Lung (tissue), 12 donors: Measurements from ENCODE around the gene WNT10A. TPM values are rescaled to one million over a fixed set of nuclear protein-coding genes. Genes with fewer than 3 reads are reported as not detected.

Source experiments
- ATAC-seq: fragments of 200-7000 bp; cut with Tn5 transposase; one replicate; pipeline ENCODE4 v1.9.1; 2020; ENCODE audit warnings: moderate number of reproducible peaks; ENCODE audit not compliant: insufficient read depth, low FRiP score
- DNase-seq, 3 donors: peaks; one replicate each; pipeline ENCODE4 v3.0.0-alpha.2; 2013 to 2017
- H3K27ac ChIP-seq, 2 donors: one replicate each; pipeline ENCODE4 v1.5.1; 2013; ENCODE audit warnings: mild to moderate bottlenecking in 2 of 2, moderate library complexity in 2 of 2, control low read depth in 1 of 2, inconsistent platforms in 1 of 2, low read depth in 1 of 2, low read length in 1 of 2
- H3K27me3 ChIP-seq, 3 donors: one replicate each; pipeline ENCODE4 v1.5.1; 2013; ENCODE audit warnings: low read length in 2 of 3; ENCODE audit not compliant: control insufficient read depth in 3 of 3, insufficient read depth in 3 of 3
- H3K36me3 ChIP-seq, 4 donors: one replicate each; pipeline ENCODE4 v1.5.1; 2013; ENCODE audit warnings: low read length in 4 of 4, mild to moderate bottlenecking in 1 of 4, moderate library complexity in 1 of 4; ENCODE audit not compliant: control insufficient read depth in 4 of 4, insufficient read depth in 4 of 4
- H3K4me1 ChIP-seq, 5 donors: one replicate each; pipeline ENCODE4 v1.5.1; 2013; ENCODE audit warnings: low read length in 5 of 5, mild to moderate bottlenecking in 2 of 5, moderate library complexity in 1 of 5; ENCODE audit not compliant: control insufficient read depth in 5 of 5, insufficient read depth in 5 of 5
- H3K4me3 ChIP-seq: one replicate; pipeline ENCODE4 v1.5.1; 2013; ENCODE audit warnings: mild to moderate bottlenecking, control low read depth, moderate library complexity
- H3K9ac ChIP-seq, 2 donors: one replicate each; pipeline ENCODE4 v1.5.1; 2013; ENCODE audit warnings: low read length in 2 of 2, control low read depth in 1 of 2; ENCODE audit not compliant: insufficient read depth in 1 of 2
- H3K9me3 ChIP-seq, 4 donors: one replicate each; pipeline ENCODE4 v1.5.1; 2013; ENCODE audit warnings: low read length in 3 of 4, mild to moderate bottlenecking in 1 of 4, moderate library complexity in 1 of 4; ENCODE audit not compliant: control insufficient read depth in 4 of 4, insufficient read depth in 3 of 4
- WGBS, 2 donors: extraction: QIAGEN DNeasy Blood & Tissue Kit; methylation state at CpG; one replicate each; pipeline ENCODE4 v1.1.7; 2013; 5-methylcytosine and 5-hydroxymethylcytosine counted together
- polyA plus RNA-seq, 2 donors: library from polyadenylated mRNA; stranded (reverse); fragments of 200-250 nt; gene quantifications; one replicate each; pipeline ENCODE4 v1.2.1, GENCODE V29; 2013
- total RNA-seq, 2 donors: library from RNA; depleted of rRNA in 1 of 2; stranded (reverse); fragments of >200 nt in 1 of 2; gene quantifications; one replicate each; pipeline ENCODE4 v1.2.1, GENCODE V29; 2014 to 2021
- TF ChIP-seq, protein P1 (sequence below): IDR thresholded peaks from 2 replicates; pipeline ENCODE4 v1.5.1; 2012; ENCODE audit warnings: mild to moderate bottlenecking; ENCODE audit errors: control extremely low read depth, extremely low read depth
- donor health status: control.
- donor health status: control.
- donor health status: Bipolar disorder and iron deficiency.
- donor health status: healthy.
- donor health status: DM: yes; HTN: yes; CAD: no.

Gene WNT10A
- total and polyA plus RNA-seq, 4 donors: 0.17 to 0.77 (median 0.54) TPM

DNA sequence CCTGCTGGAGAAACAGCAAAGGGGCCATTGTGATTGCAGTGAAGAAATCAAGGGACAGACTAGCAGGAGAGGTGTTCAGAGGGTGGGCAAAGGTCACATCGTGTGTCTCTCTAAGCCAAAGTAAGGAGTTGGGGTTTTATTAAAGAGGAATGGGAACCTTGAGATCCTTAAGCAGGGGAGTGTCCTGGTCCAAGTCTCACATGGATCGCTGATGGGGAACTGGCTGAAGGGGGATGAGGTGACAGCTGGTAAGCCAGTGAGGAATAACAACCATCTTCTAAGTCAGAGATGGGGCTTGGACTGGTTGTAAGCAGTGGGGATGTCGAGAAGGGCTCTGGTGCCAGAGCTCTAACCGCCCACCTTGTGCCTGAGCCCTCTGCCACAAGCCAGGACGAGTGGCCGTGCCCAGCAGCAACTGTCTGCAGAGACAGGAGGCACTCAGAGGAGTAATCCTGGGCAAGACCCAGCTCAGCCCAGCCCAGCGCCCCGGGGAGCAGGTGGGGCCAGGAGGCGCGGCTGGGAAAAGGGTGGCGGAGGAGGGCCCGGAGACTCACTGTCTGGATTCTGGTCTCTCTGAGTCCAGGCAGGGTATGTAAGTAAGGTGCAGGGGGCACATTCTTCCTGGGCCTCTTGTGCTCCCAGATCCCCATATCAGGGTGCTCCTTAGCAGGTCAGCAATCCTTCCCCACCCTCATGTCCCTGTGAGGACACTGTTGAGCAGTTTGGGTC, 13.7 kb downstream of the WNT10A start:
- DNase-seq (no peak), ATAC-seq (no peak)
- peaks cover 4 to 97% (median 70%) of the 10 kb centered on the region in 3 donors for H3K27me3 ChIP-seq
- no peak overlapping the region for H3K9ac ChIP-seq
- H3K36me3 ChIP-seq: no peaks in the 10 kb centered on the region
- peaks cover 0 to 26% (median 7%) of the 10 kb centered on the region in 5 donors for H3K4me1 ChIP-seq
- no peak overlapping the region for H3K27ac ChIP-seq
- H3K4me3 ChIP-seq: no peak overlapping the region
- TF ChIP-seq, protein P1, sequence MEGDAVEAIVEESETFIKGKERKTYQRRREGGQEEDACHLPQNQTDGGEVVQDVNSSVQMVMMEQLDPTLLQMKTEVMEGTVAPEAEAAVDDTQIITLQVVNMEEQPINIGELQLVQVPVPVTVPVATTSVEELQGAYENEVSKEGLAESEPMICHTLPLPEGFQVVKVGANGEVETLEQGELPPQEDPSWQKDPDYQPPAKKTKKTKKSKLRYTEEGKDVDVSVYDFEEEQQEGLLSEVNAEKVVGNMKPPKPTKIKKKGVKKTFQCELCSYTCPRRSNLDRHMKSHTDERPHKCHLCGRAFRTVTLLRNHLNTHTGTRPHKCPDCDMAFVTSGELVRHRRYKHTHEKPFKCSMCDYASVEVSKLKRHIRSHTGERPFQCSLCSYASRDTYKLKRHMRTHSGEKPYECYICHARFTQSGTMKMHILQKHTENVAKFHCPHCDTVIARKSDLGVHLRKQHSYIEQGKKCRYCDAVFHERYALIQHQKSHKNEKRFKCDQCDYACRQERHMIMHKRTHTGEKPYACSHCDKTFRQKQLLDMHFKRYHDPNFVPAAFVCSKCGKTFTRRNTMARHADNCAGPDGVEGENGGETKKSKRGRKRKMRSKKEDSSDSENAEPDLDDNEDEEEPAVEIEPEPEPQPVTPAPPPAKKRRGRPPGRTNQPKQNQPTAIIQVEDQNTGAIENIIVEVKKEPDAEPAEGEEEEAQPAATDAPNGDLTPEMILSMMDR: no peak
- 58 to 63% methylated on average over 11 to 12 of the region's 12 CpGs for WGBS, 2 donors
- no peaks in the 10 kb centered on the region for H3K9me3 ChIP-seq

DNA sequence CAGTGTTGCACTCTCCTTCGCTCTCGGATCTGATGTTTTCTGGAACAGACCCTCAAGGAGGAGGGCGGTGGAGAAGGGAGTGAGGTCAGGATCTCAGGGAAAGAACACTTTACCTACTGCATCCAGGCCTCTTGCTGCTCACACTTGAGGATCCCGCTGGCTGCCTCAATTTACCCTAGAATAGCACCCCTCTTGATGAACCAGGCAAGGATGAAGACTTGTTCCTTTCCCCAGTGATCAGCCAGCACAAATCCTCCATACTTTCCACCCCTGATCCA, 14.2 kb downstream of the WNT10A start:
- DNase-seq (no peak), ATAC-seq (no peak)
- Histone ChIP-seq H3K9ac (no peak overlapping the region), H3K27ac (no peak overlapping the region), H3K9me3 (no peaks in the 10 kb centered on the region), H3K4me3 (no peak overlapping the region), H3K36me3 (no peaks in the 10 kb centered on the region), H3K27me3 (peaks cover 4 to 97% (median 75%) of the 10 kb centered on the region in 3 donors), H3K4me1 (peaks cover 0 to 26% (median 7%) of the 10 kb centered on the region in 5 donors)
- TF ChIP-seq, protein P1: no peak
- WGBS, 2 donors: 70 to 78% methylated on average over 4 of the region's 4 CpGs

DNA sequence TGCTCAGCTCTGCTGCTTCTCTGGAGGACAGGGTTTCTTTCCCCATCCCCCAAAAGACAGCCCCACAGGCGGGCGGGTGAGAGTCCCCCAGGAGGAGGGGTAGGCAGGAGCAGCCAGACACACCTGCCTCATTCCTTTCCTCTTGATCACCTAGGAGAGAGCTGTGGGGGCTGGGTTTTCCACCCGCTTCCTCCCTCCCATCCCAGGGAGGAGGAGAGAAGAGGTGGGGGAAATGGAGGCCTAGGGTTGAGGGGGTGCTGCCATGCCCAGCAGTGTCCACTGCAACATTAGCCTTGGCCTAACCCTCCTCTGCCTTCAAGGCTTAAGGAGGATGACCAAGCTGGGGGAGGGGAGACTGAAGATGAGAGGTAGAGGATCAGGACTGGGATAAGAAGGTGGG, 14.7 kb downstream of the WNT10A start:
- peaks cover 0 to 26% (median 7%) of the 10 kb centered on the region in 5 donors for H3K4me1 ChIP-seq
- H3K36me3 ChIP-seq: no peaks in the 10 kb centered on the region
- H3K9me3 ChIP-seq: no peaks in the 10 kb centered on the region
- no peak for DNase-seq
- H3K4me3 ChIP-seq: no peak overlapping the region
- no peak overlapping the region for H3K9ac ChIP-seq
- no peak for ATAC-seq
- TF ChIP-seq, protein P1: no peak
- WGBS, 2 donors: 55 to 88% methylated on average over 3 of the region's 3 CpGs
- no peak overlapping the region for H3K27ac ChIP-seq
- peaks cover 4 to 93% (median 76%) of the 10 kb centered on the region in 3 donors for H3K27me3 ChIP-seq
